Measurements from ENCODE around the gene DOCK10.
"Not testable (repeated sequence)": the region's sequence is repeated elsewhere in the genome, so short reads cannot be mapped to it uniquely, and the experiment has no call there.

DOCK10 gene

GRCh38 chr2:224941960-224942359, 100.3 kb downstream of the DOCK10 start:
- no peak for DNase-seq

DNA sequence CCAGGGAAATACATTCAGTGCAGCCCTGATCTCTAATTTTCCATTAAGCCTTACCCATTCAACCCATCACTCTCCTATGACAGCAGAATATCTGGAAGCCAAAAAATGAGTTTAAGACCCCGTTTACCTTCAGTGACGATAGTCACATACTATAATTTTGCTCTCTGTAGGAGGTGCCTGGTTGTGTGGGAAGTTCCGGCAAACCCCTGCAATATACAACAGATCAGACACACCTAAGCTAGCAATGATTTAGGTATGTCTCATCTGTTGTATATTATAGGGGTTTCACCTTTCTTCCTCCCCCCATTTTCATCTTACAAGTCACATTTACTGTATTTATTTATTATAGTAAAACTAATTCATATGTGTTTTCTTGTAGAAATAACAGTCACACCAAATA, 101.7 kb downstream of the DOCK10 start:
- DNase-seq, result no peak

GRCh38 chr2:224938651-224939182, 103.6 kb downstream of the DOCK10 start:
- no peak for DNase-seq

DNA sequence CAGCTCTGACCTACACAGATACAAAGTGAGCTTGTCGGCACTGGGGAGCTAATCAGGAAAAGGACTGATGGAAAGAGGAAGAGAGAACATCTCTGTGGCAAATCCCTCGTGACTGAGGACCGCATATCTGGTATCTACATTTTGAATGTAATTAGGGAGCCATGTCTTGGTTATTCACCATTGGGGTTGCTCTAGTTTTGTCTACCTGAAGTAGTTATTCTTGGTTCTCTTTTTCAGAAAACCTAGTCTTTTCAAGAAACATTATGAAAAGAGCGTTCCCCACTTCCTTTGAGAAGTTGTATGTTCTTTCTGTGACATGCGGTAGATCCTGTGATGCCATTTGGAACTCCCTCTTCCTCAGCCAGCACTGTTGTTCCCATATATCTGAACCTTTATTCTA, 104.4 kb downstream of the DOCK10 start:
- DNase-seq, result no peak

- no peak for DNase-seq
Observed at GRCh38 chr2:224934526-224935188, 107.6 kb downstream of the DOCK10 start.

DNA sequence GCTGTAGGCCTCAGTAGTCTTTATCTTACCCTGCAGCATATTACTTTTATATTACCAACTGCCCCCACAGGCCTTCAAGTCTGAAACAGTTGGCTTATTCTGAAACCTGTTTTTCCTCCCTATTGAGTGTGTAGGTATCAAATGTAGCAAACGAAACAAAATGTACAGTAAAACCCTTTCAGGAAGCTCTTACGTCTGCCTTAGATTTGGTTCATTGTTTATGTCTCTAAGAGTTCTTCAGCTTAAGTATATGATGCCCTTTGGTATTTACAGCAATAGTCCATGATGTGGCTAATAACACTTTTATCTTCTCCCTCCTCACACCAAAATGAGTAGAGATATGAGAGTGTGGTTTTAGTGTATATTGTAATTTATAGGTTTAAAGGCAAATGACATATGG, 108.8 kb downstream of the DOCK10 start:
- no peak for DNase-seq

GRCh38 chr2:224932522-224932921, 109.7 kb downstream of the DOCK10 start:
- no peak for DNase-seq

DNA sequence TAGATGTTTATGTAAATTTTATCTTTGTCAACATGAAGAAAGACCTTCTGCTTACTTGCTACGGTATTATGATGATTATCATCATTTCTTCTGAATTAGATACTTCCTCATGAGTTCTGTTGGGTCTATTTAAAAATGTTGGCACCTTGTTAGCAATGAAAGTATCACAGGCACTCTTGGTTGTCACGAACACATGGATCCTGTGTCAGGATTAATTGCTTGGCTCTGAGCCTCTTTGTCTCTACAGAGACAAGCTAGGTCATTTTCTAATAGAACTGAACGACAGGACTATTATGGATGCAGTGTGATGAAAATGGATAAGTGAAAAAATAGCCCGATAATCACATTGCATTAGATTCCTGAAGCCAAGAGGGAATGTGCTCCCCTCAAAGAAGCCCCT, 110.3 kb downstream of the DOCK10 start:
- no peak for DNase-seq

DNA sequence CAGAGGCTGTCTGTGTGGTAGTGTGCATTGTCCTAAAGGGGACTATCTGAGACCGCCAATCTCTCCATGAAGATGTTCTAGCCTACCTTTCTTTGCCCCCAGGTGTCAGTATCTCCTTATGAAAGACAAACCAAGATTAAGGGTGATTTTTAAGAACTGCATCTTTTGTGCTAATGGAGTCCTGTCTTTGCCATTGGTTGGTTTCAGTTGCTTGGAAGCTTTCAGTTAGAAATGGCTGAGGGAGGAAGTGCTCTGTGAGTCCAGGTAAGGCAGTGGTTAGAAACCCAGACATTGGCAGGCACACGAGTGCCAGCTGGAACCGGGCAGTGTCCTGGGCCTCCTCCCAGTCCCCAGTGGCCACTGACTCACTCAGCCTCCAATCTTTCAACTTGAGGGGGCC, 111.3 kb downstream of the DOCK10 start:
- DNase-seq, result no peak

- DNase-seq, result no peak
Observed at GRCh38 chr2:224930124-224930523, 112.1 kb downstream of the DOCK10 start.

DNA sequence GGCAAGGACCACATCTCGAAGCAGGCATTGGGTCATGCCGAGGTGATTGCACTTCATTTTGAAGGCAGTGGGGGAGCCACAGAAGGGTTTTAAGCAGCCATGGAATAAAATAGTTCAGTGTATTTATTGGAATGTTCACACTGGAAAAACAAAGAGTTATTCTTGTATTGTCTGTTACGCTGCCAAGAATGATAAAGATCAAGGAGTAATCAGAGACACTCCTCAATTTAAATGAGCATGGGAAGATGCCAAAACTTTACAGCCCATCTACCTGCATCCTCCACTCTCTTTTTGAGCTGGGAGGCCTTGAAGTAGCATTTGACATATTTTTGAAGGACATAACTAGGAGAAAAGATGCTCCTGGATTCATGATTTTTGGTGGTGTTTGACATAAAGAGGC, 112.8 kb downstream of the DOCK10 start:
- DNase-seq, result no peak

DNA sequence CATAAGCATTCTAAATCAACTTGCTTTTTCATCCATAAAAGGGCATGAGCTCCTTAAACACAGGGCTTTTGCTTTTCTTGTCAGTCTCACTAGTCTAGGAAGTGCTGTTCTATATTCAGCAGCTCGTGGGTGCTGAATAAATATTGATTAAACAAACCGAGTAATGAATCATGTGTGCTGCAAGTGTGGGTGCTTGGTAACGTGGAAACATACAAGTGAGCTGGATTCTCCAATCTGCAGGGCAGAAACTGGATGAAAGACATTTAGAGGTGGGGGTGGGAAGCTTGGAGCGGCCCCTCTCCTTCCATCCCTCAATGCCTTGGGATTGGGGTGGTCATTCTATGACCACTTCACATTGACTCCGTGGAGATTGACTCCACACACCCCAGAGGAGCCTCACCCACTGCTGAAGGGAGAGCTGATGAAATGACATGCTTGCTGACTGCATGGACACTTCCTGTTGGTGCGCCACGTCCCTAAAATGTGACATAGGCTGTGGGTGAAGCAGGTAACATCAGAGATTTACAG, 114.6 kb downstream of the DOCK10 start:
- peak; percentile 78 for DNase-seq

GRCh38 chr2:224927011-224927410, 115.3 kb downstream of the DOCK10 start:
- DNase-seq, result no peak

DNA sequence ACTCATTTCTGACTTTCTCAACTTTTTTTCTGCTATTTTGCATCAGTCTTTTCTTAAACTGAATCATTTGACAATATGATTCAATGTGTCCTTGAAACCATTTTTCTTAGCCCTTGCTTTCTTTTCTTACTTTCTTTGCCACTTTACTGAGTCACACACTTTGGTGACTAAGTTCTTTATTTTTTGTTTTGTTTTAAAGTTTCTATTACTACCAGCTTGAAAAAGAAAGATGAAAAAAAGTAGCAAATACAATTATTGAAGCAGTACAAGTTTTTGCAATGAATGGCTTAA, 116.5 kb downstream of the DOCK10 start:
- no peak for DNase-seq

DNA sequence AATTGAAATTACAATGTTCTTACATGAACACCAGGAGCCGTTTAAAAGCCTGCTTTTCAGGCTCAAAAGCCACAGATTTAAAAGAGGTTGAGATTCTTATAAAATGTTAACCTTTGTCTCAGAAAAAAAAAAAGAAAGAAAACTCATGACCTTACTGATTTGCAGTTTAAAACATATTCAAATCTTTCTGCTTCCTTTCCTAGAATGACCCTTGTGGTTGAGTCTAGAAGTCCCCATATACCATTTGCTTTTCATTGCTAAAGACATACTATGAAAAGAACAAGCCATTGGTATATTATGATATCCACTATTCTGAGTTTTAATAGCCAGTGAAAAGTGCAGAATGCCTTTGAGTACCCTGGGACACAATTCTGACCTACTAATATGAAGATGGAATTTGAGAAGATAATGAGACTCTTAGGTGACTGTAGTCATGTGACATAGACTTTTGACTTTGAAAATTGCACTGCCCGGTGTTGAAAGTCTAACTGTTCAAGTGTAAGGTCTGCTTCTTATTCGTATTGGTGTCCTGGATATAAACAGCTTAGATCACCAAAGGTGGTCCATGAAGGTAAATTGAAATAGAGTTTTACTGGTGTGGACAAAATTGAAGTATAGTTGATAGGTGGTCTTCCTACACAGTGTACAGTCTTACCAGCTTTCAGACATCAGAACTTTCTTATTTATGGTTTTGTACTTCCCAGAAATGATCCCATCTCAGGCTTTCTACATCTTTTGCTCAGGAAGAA, 117.0 kb downstream of the DOCK10 start:
- DNase-seq, result no peak

GRCh38 chr2:224924631-224925030, 117.6 kb downstream of the DOCK10 start:
- no peak for DNase-seq

DNA sequence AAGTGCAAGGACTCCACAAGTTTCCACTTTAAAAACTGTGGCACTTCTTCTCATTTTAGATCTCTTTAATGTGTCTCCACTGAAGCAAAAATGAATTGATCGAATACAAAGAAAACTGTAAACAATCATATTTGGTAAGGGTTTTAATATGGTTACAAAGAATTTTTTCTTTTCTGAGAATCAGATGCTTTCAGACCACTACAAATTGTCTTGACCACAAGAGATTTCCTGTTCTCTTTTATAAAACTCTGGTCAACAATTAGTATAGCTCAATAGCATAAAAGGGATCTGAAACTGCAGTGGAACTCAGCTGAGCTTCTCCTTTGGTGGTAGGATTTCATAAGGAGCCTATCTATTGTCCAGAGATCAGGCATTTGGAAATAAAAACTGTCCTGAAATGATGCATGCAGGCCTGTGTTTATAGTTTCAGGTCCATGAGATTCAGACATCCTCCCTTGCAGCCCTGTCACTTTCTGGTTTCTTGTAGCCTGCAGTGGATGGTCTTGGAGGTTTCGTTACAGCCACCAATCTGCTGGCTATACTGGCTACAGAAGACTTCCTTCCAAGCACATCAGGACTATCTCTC, 120.0 kb downstream of the DOCK10 start:
- no peak for DNase-seq

GRCh38 chr2:224919472-224920110, 122.7 kb downstream of the DOCK10 start:
- no peak for DNase-seq

DNA sequence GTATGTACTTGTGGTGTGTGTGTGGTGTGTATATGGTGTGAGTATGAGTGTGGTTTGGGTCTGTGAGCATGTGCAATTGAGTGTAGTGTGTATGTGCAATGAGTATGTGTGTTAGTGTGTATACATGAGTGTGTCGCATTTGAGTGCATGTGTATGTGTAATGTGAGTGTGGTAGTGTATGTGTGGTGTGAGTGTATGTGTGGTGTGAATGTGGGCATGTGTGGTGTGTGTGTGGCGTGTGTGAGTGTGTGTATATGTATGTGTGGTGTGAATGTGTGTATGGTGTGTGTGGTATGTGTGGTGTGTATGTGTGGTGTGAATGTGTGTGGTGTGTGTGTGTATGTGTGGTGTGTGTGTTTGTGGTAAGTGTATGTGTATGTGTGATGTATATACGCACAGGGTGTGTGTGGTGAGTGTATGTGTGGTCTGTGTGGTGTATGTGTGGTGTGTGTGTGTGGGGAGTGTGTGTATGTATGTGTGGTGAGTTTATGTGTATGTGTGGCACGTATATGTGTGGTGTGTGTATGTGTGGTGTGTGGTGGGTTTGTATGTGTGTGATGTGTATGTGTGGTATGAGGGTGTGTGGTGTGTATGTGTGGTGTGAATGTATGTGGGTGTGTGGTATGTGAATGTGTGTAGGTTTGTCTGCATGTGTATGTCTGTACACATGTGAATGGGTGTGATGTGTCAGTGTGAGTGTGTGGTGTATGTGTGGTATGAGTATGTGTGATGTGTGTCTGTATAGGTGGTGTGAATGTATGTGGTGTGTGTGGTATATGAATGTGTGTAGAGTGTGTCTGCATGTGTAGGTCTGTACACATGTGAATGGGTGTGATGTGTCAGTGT, 123.4 kb downstream of the DOCK10 start:
- no peak for DNase-seq

DNA sequence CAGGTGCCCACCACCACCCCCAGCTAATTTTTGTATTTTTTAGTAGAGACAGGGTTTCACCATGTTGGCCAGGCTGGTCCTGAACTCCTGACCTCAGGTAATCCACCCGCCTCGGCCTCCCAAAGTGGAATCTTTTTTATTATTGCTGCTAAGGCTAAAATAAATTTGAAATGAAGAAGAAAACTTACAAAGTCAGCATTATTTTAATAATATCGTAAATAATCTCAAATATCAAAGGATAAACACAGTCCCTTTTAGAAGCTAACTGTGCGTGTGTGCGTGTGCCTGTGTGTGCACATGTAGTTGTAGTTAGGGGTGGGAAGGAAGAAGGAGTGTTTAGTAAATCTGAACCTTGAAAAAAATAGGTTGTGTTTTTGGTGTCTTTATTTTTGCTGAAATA, 125.0 kb downstream of the DOCK10 start:
- not testable (repeated sequence) for DNase-seq

DNA sequence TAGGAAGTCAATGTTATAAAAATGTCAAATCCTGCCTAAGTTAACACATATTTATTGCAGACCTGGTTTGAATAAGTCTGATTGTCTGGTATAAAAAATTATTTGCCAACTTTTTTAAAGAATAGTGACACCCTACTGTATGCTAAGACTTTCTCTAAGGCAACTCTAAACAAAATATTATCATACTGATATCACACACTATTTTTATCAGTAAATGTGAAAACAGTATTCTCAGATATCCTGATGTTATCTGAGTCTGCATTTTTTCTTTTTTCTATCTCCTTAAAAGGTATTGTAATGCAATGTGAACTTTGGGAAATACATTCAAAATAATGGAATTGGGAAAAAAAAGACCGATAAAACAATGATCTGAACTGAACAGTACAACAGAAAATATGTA, 127.1 kb downstream of the DOCK10 start:
- no peak for DNase-seq

GRCh38 chr2:224910574-224910925, 131.7 kb downstream of the DOCK10 start:
- DNase-seq, result no peak

All from DMS53 (cell line).